Activated naive CD4-positive, alpha-beta T cell (primary cell): ENCODE results near the gene FAM72A.
"Not testable (repeated sequence)": the region's sequence is repeated elsewhere in the genome, so short reads cannot be mapped to it uniquely, and the experiment has no call there.

ENCODE experiments used
- DNase-seq, 4 experiments: peaks; one replicate each; lab custom pipeline; 2025; lab: John Stamatoyannopoulos, UW

FAM72A gene

GRCh38 chr1:206202789-206203363 is at the start of gene FAM72A:
FAM72A (minus strand) TSS chr1:206202839; CDS start chr1:206202025, 814 bp downstream.
- peak; percentile 78 to 91 (median 84) for DNase-seq

GRCh38 chr1:206250953-206251681 is 48.5 kb upstream of the FAM72A start:
- not testable (repeated sequence) for DNase-seq

- not testable (repeated sequence) for DNase-seq
Measured at GRCh38 chr1:206246129-206246886, 43.7 kb upstream of the FAM72A start.

- DNase-seq: not testable (repeated sequence)
Measured at GRCh38 chr1:206245479-206245878, 42.8 kb upstream of the FAM72A start.

- not testable (repeated sequence) for DNase-seq
Measured at GRCh38 chr1:206243335-206243734, 40.7 kb upstream of the FAM72A start.

GRCh38 chr1:206240288-206240687 is 37.6 kb upstream of the FAM72A start:
- not testable (repeated sequence) for DNase-seq

- not testable (repeated sequence) for DNase-seq
Measured at GRCh38 chr1:206235190-206235589, 32.6 kb upstream of the FAM72A start.

GRCh38 chr1:206234189-206234916 is 31.7 kb upstream of the FAM72A start:
- DNase-seq: not testable (repeated sequence)

- DNase-seq: not testable (repeated sequence)
Measured at GRCh38 chr1:206232970-206233645, 30.5 kb upstream of the FAM72A start.

GRCh38 chr1:206231989-206232388 is 29.4 kb upstream of the FAM72A start:
- DNase-seq: not testable (repeated sequence)

GRCh38 chr1:206229286-206229685 is 26.6 kb upstream of the FAM72A start:
- not testable (repeated sequence) for DNase-seq

- not testable (repeated sequence) for DNase-seq
Measured at GRCh38 chr1:206226886-206227285, 24.2 kb upstream of the FAM72A start.

GRCh38 chr1:206225386-206225785 is 22.7 kb upstream of the FAM72A start:
- not testable (repeated sequence) for DNase-seq

GRCh38 chr1:206224190-206224776 is 21.6 kb upstream of the FAM72A start:
- DNase-seq: not testable (repeated sequence)

- not testable (repeated sequence) for DNase-seq
Measured at GRCh38 chr1:206221585-206221984, 18.9 kb upstream of the FAM72A start.

- DNase-seq: not testable (repeated sequence)
Measured at GRCh38 chr1:206220332-206221000, 17.8 kb upstream of the FAM72A start.

- DNase-seq: not testable (repeated sequence)
Measured at GRCh38 chr1:206219514-206220331, 17.1 kb upstream of the FAM72A start.

- not testable (repeated sequence) for DNase-seq
Measured at GRCh38 chr1:206218765-206219164, 16.1 kb upstream of the FAM72A start.

- not testable (repeated sequence) for DNase-seq
Measured at GRCh38 chr1:206218285-206218684, 15.6 kb upstream of the FAM72A start.
